CMK (cell line): ENCODE data around the gene PTDSS2.
"Not testable (repeated sequence)": the region's sequence is repeated elsewhere in the genome, so short reads cannot be mapped to it uniquely, and the experiment has no call there.

Experiments used
- DNase-seq: peaks from one replicate; pipeline ENCODE4 v3.0.0-alpha.2; 2010; ENCODE audit warnings: low read depth

The PTDSS2 gene

DNA sequence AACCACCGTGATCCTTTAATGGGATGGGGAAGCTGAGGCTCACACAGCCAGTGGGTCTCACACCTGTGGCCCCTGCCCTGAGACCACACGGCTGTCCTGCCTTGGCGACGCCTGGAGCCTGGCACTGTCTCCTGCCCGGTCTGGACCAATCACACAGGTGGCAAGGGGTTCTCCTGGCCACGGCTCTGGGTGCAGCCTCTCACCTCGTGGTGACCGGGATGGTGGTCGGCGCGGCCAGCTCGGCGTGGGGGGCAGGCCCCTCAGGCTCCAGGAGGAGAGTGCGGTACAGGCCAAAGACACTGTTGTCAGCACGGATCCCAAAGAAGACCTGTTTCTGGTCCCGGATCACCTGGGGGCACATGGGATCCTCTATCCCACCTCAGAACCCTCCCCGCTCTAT lies 17.0 kb upstream of the PTDSS2 start:
- DNase-seq = no peak

DNA sequence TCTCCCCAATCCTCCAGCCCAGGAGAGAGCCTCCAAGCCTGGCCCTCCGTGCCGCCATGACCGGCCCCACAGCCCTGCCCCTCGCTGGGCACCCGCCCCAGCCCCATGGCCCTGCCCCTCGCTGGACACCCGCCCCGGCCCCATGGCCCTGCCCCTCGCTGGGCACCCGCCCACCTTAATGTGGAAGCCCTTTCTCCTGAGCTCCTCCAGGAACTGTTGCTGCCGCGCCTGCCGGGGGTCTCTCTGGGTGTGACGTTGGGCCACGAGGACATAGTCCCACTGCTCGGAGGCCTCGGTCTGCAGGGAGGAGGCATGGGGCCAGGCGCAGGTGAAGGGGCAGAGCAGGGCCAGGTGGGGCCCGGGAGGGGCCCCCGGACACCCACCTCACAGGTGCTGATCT lies 16.4 kb upstream of the PTDSS2 start:
- no peak for DNase-seq

DNA sequence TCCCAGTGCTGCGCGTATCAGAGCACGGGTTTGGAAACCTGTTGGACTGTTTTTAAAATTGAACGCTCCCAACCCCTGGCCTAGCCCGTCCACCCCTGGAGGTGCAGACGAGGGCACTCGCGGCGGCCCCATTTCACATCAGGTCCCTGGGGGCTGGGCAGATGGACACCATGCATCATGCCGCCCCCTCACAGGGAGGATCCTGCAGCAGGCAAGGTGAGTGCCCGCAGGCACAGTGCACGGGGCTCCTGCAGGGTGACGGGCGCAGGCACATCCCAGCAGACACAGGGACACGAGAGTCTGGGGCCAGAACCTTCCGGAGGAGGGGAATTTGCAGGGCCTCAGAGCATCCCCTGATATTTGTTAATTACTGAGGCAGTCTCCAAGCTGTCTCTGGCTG lies 15.6 kb upstream of the PTDSS2 start:
- DNase-seq = no peak

DNA sequence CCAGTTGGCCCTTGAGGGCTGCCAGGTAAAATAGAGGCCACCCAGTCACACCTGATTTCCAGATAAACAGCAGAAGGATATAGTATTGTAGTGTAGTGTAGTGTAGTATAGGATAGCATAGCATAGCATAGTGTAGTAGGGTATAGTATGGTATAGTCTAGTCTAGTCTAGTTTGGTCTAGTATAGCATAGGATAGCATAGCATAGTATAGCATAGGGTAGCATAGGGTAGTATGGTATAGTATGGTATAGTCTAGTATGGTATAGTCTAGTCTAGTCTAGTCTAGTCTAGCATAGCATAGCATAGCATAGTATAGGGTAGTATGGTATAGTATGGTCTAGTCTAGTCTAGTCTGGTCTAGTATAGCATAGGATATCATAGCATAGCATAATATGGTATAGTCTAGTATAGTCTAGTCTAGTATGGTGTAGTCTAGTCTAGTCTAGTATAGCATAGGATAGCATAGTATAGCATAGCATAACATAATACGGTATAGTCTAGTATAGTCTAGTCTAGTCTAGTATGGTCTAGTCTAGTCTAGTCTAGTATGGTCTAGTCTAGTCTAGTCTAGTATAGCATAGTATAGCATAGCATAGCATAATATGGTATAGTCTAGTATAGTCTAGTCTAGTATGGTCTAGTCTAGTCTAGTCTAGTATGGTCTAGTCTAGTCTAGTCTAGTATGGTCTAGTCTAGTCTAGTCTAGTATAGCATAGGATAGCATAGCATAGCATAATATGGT lies 14.9 kb upstream of the PTDSS2 start:
- DNase-seq = not testable (repeated sequence)

DNA sequence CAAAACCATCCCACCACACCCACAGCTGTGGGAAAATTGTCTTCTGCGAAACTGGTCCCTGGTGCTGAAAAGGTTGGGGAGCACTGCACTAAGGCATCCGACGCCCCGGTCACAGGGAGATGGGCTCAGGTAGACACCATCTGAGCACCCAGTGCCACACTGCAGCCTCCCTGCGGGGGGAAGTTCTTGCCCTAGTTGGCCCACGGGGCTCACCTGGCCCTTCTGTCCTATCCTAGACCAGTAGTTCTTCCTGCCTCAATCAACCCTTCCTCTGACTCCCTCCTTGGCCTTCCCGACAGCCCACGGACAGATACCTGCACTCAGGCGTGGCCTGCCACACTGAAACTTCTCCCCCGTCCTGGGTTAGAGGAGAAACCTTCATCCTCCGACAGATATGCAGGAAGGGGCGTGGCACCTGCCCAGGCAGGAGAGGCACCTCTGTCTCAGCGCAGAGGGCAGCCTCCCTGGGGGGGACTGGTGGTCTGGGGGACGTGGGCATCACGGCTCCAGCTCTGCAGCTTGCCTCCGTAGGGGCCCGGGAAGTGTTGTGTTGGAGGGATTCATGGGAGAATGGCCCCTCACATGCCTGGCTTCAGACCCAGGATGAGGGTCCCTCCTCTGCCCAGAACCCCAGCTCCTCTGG lies 12.7 kb upstream of the PTDSS2 start:
- DNase-seq = no peak

DNA sequence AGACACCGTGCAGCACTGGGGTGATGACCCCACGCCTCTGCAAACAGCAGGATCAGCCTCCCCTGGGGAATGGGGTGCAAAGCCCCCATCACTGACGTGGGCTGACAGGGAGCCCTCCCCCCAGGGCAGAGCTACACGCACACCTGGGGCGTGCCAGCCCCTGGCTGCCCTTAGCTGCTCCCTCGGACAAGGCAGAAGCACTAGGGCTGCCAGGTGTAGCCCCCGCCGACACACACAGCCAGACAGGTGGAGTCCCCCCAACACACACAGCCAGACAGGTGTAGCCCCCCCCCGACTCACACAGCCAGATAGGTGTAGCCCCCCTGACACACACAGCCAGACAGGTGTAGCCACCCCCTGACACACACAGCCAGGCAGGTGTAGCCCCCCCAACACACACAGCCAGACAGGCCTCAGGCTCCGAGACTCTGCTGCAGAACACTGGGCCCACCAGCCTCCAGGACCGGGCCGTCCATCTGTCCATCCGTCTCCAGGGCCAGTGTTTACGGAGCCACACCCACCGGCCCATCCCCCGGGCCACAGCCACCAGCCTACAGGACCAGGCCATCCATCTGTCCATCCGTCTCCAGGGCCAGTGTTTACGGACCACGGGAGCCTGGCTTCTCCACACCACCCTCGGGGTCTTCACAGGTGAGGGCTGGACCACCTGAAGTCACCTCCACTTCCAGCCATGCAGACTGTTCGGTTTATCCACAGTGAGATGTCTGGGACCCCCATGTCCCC lies 11.8 kb upstream of the PTDSS2 start:
- DNase-seq = no peak

DNA sequence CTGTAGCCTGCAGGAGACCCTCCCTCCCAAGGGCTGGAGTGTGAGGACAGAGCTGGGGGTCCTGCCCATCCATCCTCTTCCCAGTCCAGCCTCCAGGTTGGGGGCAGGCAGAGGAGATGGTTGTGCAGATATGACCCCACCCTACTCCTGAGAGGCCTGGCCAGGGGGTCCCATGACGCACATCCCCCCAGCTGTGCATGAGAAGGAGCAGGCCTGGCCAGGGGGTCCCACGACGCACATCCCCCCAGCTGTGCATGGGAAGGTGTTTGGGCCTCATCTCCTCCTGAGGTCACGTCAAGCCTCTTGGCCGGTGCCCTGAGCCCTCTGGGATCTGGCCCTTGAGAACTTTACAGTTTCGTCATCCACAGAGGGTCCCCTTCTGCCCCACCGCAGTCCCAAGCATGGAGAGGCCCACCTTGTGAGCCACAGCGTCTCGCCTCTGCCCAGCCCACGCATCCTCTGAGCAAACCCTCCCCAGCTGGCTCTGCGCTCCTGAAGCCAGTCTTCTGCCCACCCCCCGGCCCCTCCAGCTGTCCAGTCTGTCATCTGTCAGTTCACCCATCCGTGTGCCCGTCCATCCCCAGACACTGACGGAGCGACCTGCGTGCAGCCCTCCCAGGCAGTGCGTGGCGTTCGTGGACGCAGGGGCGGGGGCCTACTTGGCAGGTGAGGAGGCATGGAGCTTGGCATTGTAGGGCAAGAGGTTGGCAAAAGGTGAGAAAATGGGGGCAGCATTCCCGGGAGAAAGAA lies 10.6 kb upstream of the PTDSS2 start:
- DNase-seq = no peak

DNA sequence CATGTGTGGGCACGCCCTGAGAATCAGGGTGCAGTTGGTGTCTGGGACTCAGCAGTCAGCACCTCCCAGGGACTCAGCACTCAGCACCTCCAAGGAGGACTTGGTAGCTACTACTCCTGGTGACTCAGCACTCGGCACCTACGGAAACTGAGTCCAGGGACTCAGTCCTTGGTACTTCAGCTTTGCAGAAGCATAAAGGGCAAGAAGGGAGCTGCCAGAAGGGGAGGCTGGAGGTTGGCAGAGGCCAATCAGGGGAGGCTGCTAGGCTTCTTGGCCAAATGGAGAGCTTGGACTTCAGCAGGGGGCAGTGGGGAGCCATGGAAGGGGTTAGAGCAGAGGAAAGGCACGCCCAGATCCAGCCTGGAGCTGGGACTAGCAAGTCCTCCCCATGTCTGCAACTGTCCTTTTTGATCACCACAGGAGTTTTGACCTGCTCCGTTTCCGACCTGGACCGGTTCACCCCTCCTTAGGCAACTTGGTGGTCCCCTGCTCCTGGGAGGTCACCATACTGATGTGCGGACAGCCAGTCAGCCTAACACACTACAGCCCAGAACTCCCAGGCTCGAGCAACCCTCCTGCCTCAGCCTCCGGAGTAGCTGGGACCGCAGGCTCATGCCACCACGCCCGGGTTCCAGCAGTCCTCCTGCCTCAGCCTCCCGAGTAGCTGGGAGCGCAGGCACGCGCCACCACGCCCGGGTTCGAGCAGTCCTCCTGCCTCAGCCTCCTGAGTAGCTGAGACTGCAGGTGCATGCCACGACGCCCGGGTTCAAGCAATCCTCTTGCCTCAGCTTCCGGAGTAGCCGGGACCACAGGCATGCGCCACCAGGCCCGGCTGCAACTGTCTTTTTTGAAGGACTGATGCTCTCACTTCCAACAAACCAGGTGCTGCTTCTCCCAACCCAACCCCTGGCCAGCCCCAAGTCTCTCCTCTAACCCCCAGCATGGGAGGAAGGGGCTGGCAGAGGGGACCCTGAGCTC lies 9.7 kb upstream of the PTDSS2 start:
- DNase-seq = no peak

DNA sequence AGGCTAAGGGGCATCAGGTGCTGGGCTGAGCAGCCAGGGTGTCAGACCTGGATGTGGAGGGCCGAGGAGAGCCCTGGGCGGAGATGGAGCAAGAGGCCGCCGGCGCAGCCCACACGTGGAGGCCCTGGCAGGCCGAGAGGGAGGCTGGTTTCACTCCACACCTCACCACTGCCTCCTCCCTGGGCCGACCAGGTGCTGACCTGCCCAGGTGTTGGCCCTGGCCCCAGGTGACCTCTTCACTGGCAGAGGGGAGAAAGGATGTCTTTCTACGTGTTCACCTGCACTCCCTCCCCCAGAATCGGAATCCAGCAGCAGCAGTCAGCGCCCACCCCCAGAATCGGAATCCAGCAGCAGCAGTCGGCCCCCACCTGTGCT lies 9.0 kb upstream of the PTDSS2 start:
- no peak for DNase-seq

DNA sequence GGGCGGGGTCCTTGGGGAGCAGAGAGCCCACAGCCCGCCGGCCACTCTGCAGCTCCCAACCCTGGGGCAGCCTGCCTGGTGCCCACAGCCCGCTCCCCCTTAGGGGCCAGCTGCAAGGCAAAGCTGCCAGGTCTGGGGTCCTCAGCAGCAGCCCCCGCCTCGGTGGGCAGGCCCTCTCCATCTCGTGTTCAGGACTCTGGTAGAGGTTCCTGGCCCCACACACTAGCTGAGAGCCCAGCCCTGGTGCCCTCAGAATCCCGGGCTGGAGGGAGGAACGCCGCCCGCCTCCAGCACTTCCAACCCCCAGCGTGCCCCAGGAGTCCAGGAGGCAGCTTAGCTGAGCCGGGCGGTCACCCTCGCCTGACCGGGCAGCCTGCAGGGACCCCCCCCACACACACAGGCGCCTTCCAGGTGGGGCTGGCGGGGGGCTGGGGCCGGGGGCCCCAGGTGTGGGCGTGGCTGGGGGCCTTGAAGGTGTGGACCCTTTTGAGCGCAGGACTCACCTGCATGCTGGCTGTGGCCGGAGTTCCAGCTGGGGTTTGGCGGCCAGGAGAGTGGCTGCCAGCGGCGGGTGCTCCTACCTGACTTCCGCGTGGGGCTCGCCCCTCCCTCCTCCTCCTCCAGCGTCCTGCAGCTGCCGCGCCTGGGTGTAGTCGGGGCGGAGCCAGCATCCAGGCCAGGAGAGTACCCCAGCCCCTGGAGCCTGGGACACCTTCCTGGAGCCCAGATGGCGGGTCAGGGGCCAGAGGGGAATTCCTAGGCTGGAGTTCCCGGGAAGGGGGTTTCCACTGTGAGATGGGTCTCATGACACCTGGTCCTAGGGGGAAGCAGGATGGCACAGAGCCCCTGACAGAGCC lies 8.4 kb upstream of the PTDSS2 start, which contains the start of gene ANO9:
ANO9 (minus strand) TSS at position 594 of the 857 bp plus-strand sequence; CDS start at position 509, 85 bp downstream.
- DNase-seq = no peak

DNA sequence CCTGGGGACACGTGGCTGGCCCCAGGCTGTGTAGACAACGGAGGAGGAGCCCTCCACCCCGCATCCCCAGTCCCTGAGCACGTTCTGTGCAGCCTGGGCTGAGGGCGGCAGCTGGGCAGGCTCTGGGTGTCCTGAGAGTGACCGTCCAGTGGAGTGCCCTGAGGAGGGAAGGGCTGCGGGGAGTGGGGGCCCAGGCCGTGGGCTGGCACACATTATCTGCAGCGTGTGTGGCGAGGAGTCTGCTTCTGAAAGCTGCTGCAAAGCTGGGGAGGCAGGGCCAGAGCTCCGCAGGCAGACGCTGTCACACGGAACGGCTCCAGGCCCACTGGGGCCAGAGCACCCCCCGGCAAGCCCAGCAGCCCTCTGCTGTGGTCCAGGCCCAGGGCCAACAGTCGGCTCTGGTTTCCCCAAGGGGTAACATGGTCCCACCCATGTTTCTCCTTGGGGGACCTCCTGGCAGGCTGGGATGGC lies 7.4 kb upstream of the PTDSS2 start:
- DNase-seq = no peak

DNA sequence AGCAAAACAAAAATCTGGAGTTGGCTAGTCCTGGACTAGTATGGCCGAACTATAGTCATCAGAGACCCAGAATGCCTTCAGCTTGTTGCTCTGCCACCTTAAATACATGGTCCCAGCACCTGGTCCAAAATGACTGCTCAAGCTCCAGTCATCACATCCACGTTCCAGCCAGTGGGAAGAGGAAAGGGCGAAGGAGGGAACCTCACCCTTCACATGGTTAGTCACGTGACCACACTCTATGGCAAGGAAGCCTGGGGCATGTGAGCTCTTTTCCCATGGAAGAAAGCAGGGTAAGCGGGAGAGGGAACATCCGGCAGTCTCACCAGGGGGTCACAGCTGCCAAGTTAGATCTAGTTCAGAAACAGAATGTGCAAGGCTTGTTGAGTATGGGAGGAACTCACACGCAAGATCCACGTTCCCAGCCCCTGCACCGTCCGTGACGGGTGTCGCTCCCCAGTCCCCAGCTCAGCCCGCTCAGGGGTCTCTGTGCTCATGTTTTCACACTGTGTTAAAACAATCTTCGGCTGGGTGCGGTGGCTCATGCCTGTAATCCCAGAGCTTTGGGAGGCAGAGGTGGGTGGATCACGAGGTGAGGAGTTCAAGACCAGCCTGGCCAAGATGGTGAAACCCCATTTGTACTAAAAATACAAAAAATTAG lies 6.4 kb upstream of the PTDSS2 start:
- no peak for DNase-seq

DNA sequence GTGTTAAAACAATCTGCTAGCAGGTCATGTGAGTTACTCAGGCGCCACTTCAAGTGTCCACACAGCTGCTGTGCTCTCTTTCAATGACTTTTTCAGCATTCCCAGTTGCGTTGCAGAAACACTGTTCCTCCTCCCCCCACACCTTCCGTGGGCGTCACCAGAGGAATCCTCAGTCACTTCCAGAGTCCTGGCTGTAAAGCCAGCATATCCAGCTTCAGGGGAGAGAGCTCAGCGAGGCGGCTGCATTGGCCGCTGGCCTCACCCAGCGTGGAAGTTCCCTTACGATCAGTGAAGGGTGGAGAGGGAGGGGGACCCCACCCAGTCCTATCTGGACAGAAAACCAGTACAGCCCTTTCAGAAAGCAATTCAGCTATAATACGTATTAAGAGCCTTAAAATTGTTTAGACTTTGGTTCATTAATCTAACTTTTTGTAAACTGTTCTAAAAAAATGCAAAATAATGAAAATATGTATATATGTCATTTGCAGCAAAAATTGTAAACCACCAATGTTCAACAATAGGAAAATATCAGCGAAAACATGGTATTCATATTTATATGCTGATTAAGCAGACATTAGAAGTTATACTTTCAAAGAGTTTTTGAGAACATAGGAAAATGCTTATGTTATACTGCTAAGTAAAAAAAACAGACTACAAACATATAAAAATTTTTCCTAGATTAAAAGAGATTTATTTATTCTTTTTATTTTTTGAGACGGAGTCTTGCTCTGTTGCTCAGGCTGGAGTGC lies 5.5 kb upstream of the PTDSS2 start:
- no peak for DNase-seq

DNA sequence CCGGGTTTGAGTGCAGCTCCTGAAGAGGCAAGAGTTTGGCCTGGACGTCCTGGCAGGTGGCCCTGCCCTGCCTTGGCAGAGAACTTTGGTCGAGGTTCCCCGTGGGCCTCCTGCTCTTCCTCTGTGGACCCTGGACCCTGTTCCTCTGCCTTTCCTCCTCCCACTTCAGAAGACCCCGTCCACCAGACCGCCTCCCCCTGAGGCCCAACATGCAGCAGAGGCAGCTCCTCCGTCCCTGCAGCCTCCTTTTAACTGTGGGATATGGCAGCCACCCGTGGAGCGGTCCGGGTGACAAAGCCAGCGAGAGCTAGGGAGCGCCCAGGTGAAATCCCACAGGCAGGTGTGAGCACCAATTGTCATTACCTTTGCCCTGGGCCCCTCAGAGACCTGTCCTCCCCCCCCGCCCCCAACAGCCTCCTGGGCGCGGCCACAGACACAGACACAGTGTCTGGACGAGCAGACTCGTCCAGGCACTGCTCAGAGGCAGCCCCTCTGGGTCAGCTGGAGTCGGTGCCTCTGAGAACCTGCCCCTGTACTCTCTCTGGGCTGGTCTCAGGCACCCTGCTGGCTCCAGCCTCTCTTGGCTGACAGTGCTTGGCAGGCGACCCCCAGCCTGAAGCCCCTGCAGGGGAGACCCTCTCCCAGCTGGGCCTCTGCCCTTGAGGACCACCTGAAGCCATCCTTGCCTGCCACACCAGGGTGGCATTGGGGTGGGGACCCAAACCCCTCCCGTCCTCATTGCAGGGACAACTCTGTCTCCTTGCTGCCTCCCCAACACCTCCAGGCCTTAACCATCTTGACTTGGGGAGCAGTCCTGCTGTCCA lies 4.1 kb upstream of the PTDSS2 start:
- DNase-seq = no peak

DNA sequence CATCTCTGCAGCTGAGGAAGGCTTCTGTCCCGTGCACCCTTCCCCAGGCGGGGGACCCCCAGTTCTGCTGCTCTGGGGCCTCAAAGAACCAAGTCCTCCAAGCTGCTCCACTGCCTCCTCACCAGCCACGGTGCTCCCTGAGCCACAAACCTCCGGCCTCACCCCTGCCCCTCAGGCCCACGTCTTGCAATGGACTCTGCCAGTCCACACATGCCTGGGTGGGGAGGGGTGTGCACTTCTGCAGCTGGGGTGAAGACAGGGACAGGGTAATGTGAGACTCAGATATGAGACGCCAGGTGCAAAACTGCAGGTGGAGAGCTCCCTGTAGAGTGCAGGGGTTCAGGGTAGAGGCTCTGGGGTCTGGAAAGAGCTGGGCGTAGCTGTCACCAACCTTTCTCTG lies 3.2 kb upstream of the PTDSS2 start:
- no peak for DNase-seq

DNA sequence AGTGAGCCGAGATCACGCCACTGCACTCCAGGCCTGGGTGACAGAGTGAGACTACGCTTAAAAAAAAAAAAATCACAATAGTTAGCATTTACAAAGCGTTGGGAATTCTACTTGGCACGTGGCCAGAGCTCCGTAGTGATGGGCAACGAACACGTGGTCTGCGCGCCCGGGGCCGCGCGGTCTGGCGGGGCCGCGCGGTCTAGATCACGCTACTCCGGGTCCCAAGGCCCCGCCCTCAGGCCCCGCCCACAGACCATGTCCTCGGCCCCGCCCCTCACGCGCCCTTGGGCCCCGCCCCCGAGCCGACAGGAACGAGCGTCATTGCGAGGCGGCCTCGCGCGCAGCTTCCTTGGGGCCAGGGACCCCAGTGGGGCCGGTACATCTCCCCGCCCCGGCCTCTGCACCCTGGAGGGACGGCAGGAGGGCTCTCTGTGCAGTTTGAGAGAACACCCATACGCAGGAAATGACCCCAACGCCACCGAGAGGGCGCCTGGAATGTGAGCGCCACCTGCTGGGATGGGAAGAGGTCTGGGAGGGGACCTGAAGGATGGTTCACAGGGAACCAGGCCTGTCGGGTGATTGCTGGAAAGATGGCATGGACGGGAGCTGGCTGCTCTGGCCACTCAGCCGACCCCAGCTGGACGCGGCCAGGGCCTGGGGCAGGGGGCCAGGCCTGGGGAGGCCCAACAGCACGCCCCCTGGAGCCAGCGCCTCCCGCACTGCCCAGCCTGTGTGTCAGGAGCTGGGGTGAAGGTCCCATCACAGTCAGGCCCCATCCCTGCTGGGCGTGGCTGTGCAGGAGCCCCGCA lies 2.0 kb upstream of the PTDSS2 start:
- peak; percentile 58 for DNase-seq

DNA sequence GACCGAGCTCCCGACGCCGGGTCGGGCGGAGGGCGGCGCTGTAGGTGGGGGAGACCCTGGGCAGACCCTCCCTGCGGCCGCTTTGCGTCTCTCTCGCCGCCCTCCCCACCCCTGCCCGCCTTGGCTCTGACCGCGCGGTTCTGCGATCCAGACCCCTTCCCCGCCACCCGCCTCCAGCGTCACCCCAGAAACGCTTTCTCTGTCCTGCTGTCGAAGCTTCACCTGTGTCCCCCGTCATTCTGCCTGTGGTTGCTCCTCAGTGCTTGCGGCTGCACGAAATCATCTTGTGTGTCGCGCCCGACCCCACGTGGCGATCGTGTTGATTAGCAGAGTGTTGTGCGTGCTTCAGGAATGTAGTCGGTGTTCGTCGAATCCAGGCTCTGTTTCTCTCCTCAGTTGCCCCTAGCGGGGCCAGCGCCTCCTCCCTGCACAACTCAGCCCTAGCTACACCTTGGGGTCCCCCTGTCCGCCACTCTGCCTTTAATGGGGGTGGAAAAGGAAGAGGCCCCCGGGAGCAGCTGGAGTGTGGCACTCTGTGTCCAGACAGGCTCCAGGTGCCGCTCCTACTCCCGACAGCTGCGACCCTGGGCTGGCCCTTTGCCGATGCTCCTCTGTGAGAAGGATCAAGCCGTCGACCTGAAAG lies 851 bp downstream of the PTDSS2 start:
- no peak for DNase-seq
